ENCODE results near the gene TEX30.
A peak's percentile ranks its signal among the peaks of the same experiment; 100 is the strongest.

TEX30 gene

DNA sequence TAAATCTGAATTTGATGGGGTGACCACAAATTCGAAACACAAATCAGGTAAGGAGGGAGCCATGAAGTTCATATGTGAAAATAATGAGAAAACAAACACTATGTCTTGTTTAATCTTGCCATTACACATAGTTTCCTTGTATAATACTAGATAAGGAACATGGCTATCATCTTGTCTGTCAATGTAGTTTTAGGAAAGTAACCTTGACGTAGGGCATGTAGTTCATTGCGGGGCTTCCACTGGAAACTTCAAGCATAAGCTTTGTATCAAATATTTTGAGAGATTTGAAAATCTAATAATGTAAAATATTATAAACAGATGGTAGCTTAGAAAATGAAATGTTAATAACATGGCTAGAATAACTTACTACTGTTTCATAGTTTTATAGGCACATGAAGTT, 34.1 kb upstream of the TEX30 start:
- Histone ChIP-seq H3K27me3 (ENCODE audit: low read depth, low read length) (no peaks in the 10 kb centered on the region), H3K9ac (ENCODE audit: low read length) (no peak overlapping the region), H3K4me1 (ENCODE audit: low read length) (no peaks in the 10 kb centered on the region), H2AFZ (ENCODE audit: low read depth, low read length) (no peak overlapping the region), H3K9me3 (ENCODE audit: insufficient read depth, low read length) (peaks cover 5% of the 10 kb centered on the region; the same call in 1 of the 2 replicates), H3K4me2 (ENCODE audit: low read length) (no peak overlapping the region), H4K20me1 (ENCODE audit: insufficient read depth, low read length) (no peaks in the 10 kb centered on the region), H3K27ac (ENCODE audit: low read length) (no peak overlapping the region), H3K79me2 (ENCODE audit: low read length) (peaks cover 3% of the 10 kb centered on the region; the same call in 1 of the 2 replicates), H3K36me3 (replicated peaks; ENCODE audit: low read depth, low read length) (peaks cover 35% of the 10 kb centered on the region), H3K4me3 (ENCODE audit: low read length) (no peak overlapping the region)
- TF ChIP-seq, protein P1, sequence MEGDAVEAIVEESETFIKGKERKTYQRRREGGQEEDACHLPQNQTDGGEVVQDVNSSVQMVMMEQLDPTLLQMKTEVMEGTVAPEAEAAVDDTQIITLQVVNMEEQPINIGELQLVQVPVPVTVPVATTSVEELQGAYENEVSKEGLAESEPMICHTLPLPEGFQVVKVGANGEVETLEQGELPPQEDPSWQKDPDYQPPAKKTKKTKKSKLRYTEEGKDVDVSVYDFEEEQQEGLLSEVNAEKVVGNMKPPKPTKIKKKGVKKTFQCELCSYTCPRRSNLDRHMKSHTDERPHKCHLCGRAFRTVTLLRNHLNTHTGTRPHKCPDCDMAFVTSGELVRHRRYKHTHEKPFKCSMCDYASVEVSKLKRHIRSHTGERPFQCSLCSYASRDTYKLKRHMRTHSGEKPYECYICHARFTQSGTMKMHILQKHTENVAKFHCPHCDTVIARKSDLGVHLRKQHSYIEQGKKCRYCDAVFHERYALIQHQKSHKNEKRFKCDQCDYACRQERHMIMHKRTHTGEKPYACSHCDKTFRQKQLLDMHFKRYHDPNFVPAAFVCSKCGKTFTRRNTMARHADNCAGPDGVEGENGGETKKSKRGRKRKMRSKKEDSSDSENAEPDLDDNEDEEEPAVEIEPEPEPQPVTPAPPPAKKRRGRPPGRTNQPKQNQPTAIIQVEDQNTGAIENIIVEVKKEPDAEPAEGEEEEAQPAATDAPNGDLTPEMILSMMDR (IDR thresholded peaks at IDR 0.05; ENCODE audit: low read depth, low read length): no peak
- TF ChIP-seq EZH2phosphoT487 (IDR thresholded peaks at IDR 0.05; ENCODE audit: low read depth): no peak

DNA sequence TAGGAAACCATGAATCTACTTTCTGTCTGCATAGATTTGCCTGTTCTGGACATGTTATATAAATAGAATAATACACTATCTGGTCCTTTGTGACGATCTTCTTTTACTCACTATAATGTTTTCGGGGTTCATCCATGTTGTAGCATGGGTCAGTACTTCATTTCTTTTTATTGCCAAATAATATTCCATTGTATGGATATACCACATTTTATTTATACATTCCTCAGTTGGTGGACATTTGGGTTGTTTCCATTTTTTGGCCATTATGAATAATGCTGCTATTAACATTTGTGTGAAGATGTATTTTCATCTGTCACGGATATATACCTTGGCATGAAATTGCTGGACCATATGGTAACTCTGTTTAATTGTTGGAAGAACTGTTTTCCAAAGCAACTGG, 32.1 kb upstream of the TEX30 start:
- Histone ChIP-seq H2AFZ (ENCODE audit: low read depth, low read length) (no peak overlapping the region), H3K4me2 (ENCODE audit: low read length) (no peak overlapping the region), H4K20me1 (ENCODE audit: insufficient read depth, low read length) (no peaks in the 10 kb centered on the region), H3K79me2 (ENCODE audit: low read length) (peaks cover 12% of the 10 kb centered on the region), H3K4me3 (ENCODE audit: low read length) (no peak overlapping the region), H3K4me1 (ENCODE audit: low read length) (peaks cover 4% of the 10 kb centered on the region), H3K36me3 (replicated peaks; ENCODE audit: low read depth, low read length) (peaks cover 20% of the 10 kb centered on the region), H3K9ac (ENCODE audit: low read length) (no peak overlapping the region), H3K27ac (ENCODE audit: low read length) (no peak overlapping the region), H3K9me3 (ENCODE audit: insufficient read depth, low read length) (no peaks in the 10 kb centered on the region), H3K27me3 (ENCODE audit: low read depth, low read length) (no peaks in the 10 kb centered on the region)
- TF ChIP-seq, protein P1 (IDR thresholded peaks at IDR 0.05; ENCODE audit: low read depth, low read length): no peak
- no peak for TF ChIP-seq EZH2phosphoT487 (IDR thresholded peaks at IDR 0.05; ENCODE audit: low read depth)

DNA sequence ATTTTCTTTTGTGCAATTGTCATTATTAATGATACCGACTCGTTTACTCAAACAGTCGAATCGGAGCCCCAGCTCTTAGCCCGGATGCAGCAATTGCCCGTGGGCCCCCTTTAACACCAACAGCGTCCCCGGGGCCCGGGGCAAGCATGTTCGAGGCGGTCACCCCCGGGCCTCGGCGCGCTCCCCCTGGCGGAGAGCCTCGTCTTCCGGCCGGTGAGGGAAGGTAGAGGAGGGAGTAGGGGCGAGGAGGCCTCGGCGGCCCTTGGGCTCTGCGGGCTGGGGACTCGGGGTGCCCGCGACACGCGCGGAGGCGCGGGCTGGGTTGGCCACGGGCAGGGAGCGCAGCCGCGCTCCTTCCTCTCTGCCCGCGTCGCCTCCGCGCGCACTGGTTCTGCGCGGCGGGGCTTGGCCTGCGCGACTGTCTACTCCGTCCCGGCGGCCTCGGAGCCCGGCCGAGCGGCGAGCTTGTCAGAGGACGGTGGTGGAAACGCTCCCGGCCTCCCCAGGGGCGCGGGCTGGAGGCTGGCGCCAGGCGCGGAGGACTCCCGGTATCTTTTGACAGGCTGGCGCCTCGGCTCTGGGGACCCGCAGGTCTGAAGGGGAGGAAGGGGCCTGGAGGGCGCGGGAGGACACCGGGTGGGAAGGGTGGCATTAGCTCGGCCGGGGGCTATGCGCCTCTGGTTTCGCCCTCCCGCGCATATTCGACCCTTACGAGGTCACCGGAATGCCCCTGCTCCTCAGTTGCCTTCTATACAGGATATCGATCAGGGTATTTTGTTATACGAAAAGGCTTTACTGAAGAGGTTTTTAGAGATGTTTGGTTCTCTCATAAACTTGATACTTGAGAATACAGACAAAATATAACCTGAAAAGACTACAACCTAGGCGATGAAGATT, 26.8 kb upstream of the TEX30 start:
- peaks cover 13% of the 10 kb centered on the region for H3K79me2 ChIP-seq (ENCODE audit: low read length)
- H3K4me2 ChIP-seq (ENCODE audit: low read length): peak overlapping the region; percentile 91
- H3K4me3 ChIP-seq (ENCODE audit: low read length): peak overlapping the region; percentile 90
- H3K27me3 ChIP-seq (ENCODE audit: low read depth, low read length): no peaks in the 10 kb centered on the region
- H3K9ac ChIP-seq (ENCODE audit: low read length): peak overlapping the region; percentile 74
- H3K36me3 ChIP-seq (replicated peaks; ENCODE audit: low read depth, low read length): peaks cover 3% of the 10 kb centered on the region
- no peaks in the 10 kb centered on the region for H3K9me3 ChIP-seq (ENCODE audit: insufficient read depth, low read length)
- H3K4me1 ChIP-seq (ENCODE audit: low read length): peaks cover 9% of the 10 kb centered on the region
- peak overlapping the region; percentile 89 for H2AFZ ChIP-seq (ENCODE audit: low read depth, low read length)
- 0 out of 2 replicates have a peak overlapping the region, but pooled peaks have one; percentile 13 for H3K27ac ChIP-seq (ENCODE audit: low read length)
- no peaks in the 10 kb centered on the region for H4K20me1 ChIP-seq (ENCODE audit: insufficient read depth, low read length)
- no peak for TF ChIP-seq EZH2phosphoT487 (IDR thresholded peaks at IDR 0.05; ENCODE audit: low read depth)
- TF ChIP-seq, protein P1 (IDR thresholded peaks at IDR 0.05; ENCODE audit: low read depth, low read length): peak; percentile 76

DNA sequence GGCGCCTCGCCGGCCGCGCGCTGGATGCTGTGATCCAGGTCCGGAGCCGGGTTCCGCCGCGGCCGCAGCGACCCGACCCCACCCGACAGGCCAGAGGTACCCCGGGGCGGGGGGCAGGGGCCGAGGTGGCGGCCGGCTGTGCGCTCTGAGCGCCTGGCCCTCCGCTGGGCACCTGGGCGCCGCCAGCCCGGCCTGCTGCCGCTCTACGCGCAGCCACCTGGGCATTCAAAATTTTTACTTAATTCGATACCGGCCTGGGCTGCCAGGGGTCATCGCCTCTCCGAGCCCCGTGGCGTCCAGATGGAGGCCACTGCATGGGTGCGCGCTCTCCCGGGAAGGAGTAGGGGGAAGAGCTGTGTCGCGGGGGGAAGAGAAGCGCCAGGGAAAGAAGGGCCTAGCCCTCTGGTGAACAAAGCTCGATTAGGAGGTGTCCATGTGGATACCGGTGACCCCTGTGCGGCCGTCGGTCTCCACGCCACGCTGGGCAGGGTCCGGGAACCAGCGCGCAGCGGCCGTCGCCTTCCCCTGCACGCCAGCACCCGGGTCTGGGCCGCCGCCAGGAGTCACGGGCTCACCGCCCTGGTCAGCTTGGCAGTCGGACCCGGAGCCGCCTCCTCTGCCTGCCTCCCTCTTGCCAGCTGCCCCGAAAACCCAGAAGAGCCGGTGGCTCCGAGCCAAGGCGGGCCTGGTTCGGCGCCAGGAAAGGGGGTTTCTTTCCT, 26.0 kb upstream of the TEX30 start:
- peak overlapping the region; percentile 89 for H2AFZ ChIP-seq (ENCODE audit: low read depth, low read length)
- peaks cover 9% of the 10 kb centered on the region for H3K4me1 ChIP-seq (ENCODE audit: low read length)
- no peaks in the 10 kb centered on the region for H4K20me1 ChIP-seq (ENCODE audit: insufficient read depth, low read length)
- peak overlapping the region; percentile 91 for H3K4me2 ChIP-seq (ENCODE audit: low read length)
- H3K9ac ChIP-seq (ENCODE audit: low read length): peak overlapping the region; percentile 74
- H3K4me3 ChIP-seq (ENCODE audit: low read length): peak overlapping the region; percentile 90
- H3K27ac ChIP-seq (ENCODE audit: low read length): no peak overlapping the region
- H3K9me3 ChIP-seq (ENCODE audit: insufficient read depth, low read length): no peaks in the 10 kb centered on the region
- TF ChIP-seq, protein P1 (IDR thresholded peaks at IDR 0.05; ENCODE audit: low read depth, low read length): no peak
- TF ChIP-seq EZH2phosphoT487 (IDR thresholded peaks at IDR 0.05; ENCODE audit: low read depth): no peak
- H3K27me3 ChIP-seq (ENCODE audit: low read depth, low read length): no peaks in the 10 kb centered on the region
- H3K79me2 ChIP-seq (ENCODE audit: low read length): peaks cover 13% of the 10 kb centered on the region
- no peaks in the 10 kb centered on the region for H3K36me3 ChIP-seq (replicated peaks; ENCODE audit: low read depth, low read length)

Data from OCI-LY3 (cell line).